ENCODE results near the gene LENEP. TPM values are rescaled to one million over a fixed set of nuclear protein-coding genes. Genes with fewer than 3 reads are reported as not detected.

LENEP gene
- not detected for total RNA-seq
- total RNA-seq (2013) = 0.43 TPM

- Histone ChIP-seq H3K4me3 (ENCODE audit: low read length) (no peak within 1 kb of the TSS), H3K27me3 (ENCODE audit: control insufficient read depth, insufficient read depth, low read length) (no peaks in the 10 kb centered on the region), H3K4me1 (ENCODE audit: control insufficient read depth, insufficient read depth, low read length) (peaks cover 9% of the 10 kb centered on the region), H3K9me3 (ENCODE audit: control insufficient read depth, insufficient read depth, low read length) (no peaks in the 10 kb centered on the region), H3K36me3 (ENCODE audit: control insufficient read depth, insufficient read depth, low read length) (peaks cover 24% of the 10 kb centered on the region), H3K27ac (ENCODE audit: low read length) (no peak within 1 kb of the TSS)
- H3K36me3 Mint-ChIP-seq = no peaks in the 10 kb centered on the region
- ATAC-seq (no peak), DNase-seq (no peak)
- peaks cover 5 to 23% of the 10 kb centered on the region in 2 donors for H3K4me1 Mint-ChIP-seq
- WGBS (ENCODE audit: insufficient coverage) = 95% methylated on average over 6 of the region's 8 CpGs
- TF ChIP-seq CTCF (IDR thresholded peaks at IDR 0.05) = no peak
- H3K27ac Mint-ChIP-seq = no peak within 1 kb of the TSS
- H3K9me3 Mint-ChIP-seq = no peaks in the 10 kb centered on the region
- H3K27me3 Mint-ChIP-seq (ENCODE audit: low read depth in 2 of 2) = no peaks in the 10 kb centered on the region
- no peak within 1 kb of the TSS for H3K4me3 Mint-ChIP-seq
- intact Hi-C loops (cut with micrococcal nuclease) = no loop called here
Measured at GRCh38 chr1:154993572-154994268, at the start of gene LENEP. Gene LENEP (plus strand): TSS chr1:154993586. CDS start chr1:154993608, 22 bp downstream.

GRCh38 chr1:154943649-154944400 lies 49.6 kb upstream of the LENEP start:
- TF ChIP-seq CTCF (IDR thresholded peaks at IDR 0.05) = peak; percentile 46
- H3K27me3 Mint-ChIP-seq (ENCODE audit: low read depth in 2 of 2) = no peaks in the 10 kb centered on the region
- no peak overlapping the region for H3K4me3 Mint-ChIP-seq
- H3K27me3 ChIP-seq (ENCODE audit: control insufficient read depth, insufficient read depth, low read length) = no peaks in the 10 kb centered on the region
- H3K4me1 Mint-ChIP-seq = peaks cover 4 to 32% of the 10 kb centered on the region in 2 donors
- peak overlapping the region; percentile 22 to 73 for H3K27ac Mint-ChIP-seq
- no peaks in the 10 kb centered on the region for H3K36me3 Mint-ChIP-seq
- 33% methylated on average over 6 of the region's 6 CpGs for WGBS (ENCODE audit: insufficient coverage)
- DNase-seq = peak in 1 of 2 donors; percentile 75
- ATAC-seq = peak in 2 of 3 donors; percentile 33 to 39
- no peaks in the 10 kb centered on the region for H3K9me3 Mint-ChIP-seq
- H3K4me3 ChIP-seq (ENCODE audit: low read length) = no peak overlapping the region
- H3K36me3 ChIP-seq (ENCODE audit: control insufficient read depth, insufficient read depth, low read length) = peaks cover 38% of the 10 kb centered on the region
- peaks cover 49% of the 10 kb centered on the region for H3K4me1 ChIP-seq (ENCODE audit: control insufficient read depth, insufficient read depth, low read length)
- peak overlapping the region; percentile 11 for H3K27ac ChIP-seq (ENCODE audit: low read length)
- H3K9me3 ChIP-seq (ENCODE audit: control insufficient read depth, insufficient read depth, low read length) = no peaks in the 10 kb centered on the region
- intact Hi-C loops (cut with micrococcal nuclease) = no loop called here

GRCh38 chr1:154944401-154945159 lies 48.8 kb upstream of the LENEP start:
- H3K36me3 Mint-ChIP-seq = no peaks in the 10 kb centered on the region
- peaks cover 49% of the 10 kb centered on the region for H3K4me1 ChIP-seq (ENCODE audit: control insufficient read depth, insufficient read depth, low read length)
- no peak overlapping the region for H3K27ac ChIP-seq (ENCODE audit: low read length)
- H3K9me3 ChIP-seq (ENCODE audit: control insufficient read depth, insufficient read depth, low read length) = no peaks in the 10 kb centered on the region
- no peaks in the 10 kb centered on the region for H3K9me3 Mint-ChIP-seq
- DNase-seq (no peak), ATAC-seq (no peak)
- intact Hi-C loops (cut with micrococcal nuclease) = no loop called here
- H3K27ac Mint-ChIP-seq = peak overlapping the region in 1 of 2 donors; percentile 73
- no peak for TF ChIP-seq CTCF (IDR thresholded peaks at IDR 0.05)
- H3K27me3 Mint-ChIP-seq (ENCODE audit: low read depth in 2 of 2) = no peaks in the 10 kb centered on the region
- H3K27me3 ChIP-seq (ENCODE audit: control insufficient read depth, insufficient read depth, low read length) = no peaks in the 10 kb centered on the region
- WGBS (ENCODE audit: insufficient coverage) = 65% methylated on average over 9 of the region's 9 CpGs
- H3K4me1 Mint-ChIP-seq = peaks cover 4 to 28% of the 10 kb centered on the region in 2 donors
- peaks cover 39% of the 10 kb centered on the region for H3K36me3 ChIP-seq (ENCODE audit: control insufficient read depth, insufficient read depth, low read length)
- H3K4me3 Mint-ChIP-seq = no peak overlapping the region
- H3K4me3 ChIP-seq (ENCODE audit: low read length) = no peak overlapping the region

Measured in natural killer cell (primary cell).